SIG-M5 (cell line): Measurements from ENCODE around the gene STAB2.

ENCODE experiments used
- DNase-seq: peaks from one replicate; lab custom pipeline; 2025; lab: John Stamatoyannopoulos, UW

Gene STAB2

DNA sequence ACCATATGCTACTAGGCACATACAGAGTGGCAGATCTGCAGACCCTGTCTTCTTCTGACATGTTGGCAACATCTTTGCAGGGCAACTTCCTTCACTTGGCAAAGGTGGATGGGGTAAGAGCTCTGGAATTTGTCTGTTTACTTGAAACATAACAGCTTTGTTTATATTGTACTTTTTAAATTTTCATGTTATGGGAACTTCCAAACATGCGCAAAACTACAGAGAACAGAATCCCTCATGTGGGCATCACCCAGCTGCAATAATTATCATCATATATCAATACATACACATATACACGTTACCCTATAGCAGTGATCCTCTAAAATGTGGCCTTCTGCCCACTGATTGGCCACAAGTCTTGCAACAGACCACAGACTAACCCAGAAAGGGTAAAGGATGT, 103.4 kb downstream of the STAB2 start:
- DNase-seq: no peak

DNA sequence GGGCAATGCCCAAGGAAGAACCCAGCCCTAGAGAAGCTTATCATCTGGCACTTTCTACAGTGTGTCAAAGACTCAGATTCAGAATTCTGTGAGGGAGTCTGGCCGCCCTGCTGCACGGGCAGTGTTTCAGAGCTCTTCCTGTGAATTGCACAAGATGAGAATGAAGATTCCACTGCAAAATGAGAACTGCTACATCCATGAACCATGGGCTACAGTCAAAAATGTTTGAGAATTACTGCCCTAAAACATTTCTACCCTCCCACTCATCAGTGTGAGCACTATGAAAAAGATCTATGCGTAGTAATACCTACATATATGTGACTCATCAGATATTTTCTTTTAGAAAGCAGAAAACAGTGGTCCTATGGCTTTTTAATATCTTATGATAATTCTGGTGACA, 104.0 kb downstream of the STAB2 start:
- DNase-seq: no peak

DNA sequence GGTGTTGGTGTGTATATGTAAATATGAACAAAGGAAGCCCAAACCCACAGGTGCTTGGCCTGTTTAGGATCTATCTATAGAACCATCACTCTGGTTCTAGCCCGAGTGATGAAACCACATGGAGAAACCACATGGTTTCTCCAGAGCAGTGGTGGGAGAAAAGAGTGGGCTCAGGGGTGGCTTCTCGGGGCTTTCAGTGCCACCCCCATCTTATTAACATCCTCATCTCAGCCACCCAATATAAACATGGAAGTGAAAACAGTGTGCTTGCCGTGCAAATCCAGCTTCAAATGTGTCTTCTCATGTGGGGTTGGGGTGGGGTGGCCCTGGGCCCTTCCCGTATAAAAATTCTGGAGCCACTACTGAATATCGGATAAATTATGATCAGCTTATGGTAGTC, 109.0 kb downstream of the STAB2 start:
- DNase-seq: no peak

DNA sequence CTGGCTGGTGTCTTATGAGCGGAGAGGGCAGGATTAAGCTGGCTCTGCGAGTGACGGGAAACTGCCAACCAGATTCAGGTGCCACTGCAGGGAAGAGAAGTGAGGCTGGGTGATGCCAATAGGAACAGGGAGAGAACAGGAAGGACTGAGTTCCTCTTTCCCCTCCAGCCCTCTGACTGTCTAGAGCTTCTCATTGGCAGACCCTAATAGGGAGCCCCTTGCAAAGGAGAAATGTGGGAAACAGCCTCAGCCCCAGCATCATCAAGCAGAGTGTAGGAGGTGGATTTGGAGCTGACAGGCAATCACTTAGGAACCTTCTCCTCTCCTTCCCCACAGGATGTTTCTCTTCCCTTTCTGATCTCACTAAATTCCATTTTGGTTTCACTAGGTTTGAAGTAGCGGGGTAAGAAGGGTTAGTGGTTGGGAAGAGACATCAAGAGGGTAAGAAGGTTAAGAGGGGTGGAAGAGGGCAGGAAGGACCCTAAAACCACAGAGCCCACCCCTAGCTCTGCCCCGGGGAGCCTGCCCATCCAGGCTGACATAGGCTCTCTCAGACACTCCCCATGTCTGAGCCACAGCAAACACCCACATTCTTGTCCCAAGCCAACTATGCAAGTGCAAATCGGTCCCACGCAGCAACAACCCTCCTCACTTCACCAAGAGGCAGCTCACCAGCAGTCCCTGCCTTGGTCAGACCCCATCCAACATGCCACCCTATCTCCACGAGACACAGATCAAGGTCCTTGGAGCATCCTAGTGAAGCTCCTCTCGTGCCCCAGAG, 111.1 kb downstream of the STAB2 start:
- DNase-seq: no peak

DNA sequence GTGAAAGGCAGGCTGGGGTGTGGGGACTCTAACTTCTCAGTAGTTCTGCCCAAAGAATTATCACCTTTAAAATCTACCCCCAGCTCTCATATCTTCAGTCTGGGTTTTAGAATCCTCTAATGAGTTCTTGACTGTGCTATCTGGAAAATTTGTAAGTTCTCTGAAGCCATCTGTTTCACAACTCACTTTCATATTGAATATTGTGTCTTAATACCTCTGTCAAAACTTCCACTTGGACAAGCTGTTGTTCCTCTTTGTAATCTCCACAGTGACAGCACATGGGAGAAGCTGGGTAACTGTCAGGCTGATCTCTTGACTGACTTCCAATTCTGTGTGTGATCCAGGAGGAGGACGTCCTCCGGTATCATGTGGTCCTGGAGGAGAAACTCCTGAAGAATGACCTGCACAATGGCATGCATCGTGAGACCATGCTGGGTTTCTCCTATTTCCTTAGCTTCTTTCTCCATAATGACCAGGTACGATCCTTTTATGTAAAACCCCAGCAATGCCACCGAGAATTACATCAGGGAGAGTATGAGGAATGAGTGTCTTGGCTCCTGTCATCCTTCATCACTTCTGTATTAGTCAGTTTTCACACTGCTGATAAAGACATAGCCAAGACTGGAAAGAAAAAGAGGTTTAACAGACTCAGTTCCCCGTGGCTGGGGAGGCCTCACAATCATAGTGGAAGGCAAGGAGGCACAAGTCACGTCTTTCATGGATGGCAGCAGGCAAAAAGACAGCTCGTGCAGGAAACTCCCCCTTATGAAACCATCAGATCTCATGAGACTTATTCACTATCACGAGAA, 111.9 kb downstream of the STAB2 start:
- peak; percentile 49 for DNase-seq

DNA sequence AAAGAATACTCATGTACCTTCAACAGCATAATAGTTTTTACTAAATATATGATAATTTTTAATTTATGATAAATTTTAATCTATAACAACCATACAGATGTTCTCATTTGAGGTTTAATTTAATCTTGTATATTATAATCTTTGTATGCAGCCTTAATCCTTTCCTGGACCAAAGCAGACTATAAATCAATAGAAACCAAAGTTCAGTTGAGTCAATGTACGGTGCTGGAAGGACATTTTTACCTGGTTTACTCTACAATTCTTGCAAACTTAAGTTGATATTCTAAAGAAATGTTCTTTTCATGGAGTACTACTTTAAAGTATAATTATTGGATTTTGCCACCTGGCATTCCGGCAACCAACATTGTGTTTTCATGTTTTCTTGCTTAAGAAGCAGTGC, 118.0 kb downstream of the STAB2 start:
- no peak for DNase-seq

DNA sequence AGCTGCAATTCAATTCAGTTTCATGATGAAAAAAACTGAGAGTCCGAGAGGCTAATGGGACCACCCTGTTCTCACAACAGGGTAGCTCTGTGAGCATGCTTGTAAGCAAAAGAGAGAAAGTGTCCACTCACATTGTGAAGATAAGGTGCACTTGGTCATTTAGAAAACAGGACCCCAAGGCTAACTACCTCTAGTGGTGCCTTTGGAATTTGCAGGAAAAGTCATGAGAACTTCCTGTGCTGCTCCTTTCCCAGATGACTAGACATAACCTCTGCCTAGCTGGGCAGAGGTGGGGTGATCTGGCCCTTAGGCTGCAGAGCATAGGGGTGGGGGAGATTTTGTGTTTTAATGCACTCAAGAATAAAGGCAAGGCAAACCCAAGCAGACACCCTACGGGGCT, 118.9 kb downstream of the STAB2 start:
- DNase-seq: no peak

DNA sequence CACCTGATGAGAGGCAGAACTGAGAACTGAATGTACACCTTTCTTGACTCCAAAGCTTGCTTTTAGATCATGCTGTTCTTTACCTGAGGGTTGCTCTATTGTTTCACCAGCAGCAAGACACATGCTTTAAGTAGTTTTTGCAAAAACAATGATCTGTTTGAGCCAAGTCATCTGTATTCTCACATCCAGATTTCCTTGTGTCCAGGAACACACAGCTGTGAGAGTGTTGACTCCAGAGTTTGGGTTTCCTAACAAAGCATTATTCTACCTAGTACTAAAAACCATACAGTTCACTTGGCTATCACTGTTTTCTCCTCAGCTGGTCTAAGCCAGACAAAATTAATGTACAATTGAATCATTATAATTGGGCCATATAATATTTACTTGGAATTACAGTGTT, 120.4 kb downstream of the STAB2 start:
- no peak for DNase-seq

DNA sequence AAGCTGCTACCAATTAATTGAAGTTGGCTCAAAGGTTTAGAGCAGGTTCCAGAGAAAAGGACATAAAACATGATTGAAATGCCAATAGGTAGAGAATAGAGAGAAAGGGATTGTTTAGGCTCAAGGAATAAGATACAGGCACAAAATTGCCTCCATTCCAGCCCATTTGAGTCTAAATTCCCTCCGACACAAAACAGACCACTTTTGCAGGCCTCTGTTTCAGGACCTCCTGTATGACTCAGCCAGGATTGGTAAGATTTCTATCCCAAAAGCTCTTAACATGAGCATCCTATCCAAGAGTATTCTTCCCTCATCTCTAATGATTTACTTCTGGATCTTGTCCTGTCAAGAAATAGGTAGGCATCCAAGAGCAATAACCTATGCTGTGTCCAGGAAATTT, 123.5 kb downstream of the STAB2 start:
- no peak for DNase-seq

DNA sequence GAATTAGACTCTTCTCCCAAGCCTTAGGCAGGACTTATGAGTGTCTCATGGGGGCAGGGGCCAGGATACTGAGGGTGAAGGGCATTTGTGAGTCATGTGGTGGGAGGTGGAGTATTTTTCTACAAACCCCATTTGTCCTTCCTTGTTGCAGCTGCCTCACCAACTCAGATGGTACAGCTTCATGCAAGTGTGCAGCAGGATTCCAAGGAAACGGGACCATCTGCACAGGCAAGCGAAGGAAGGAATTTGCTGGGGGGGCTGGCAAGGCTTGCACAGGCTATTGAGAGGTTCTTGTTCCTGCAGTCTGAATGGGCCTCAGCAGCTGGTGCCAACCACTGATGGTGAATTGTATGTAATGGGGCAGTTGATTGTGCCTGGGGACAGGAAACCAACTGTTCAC, 125.1 kb downstream of the STAB2 start:
- DNase-seq: no peak

DNA sequence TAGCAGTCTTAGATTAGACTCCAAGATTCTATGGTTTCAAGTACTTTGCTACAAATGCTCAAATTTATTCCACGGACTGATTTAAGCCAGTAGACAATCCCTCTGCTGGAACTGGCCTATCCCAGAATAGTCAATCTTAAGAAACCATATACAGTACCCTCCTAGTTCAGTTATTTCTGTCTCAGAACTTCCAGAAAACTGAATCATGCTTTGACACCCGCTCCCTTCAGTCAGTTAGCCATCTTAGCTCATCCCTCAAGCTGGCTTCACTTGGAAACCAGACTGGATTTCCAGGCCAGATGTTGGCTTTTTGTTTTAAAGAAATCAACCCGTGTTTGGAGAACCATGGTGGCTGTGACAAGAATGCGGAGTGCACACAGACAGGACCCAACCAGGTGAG, 128.4 kb downstream of the STAB2 start:
- no peak for DNase-seq

DNA sequence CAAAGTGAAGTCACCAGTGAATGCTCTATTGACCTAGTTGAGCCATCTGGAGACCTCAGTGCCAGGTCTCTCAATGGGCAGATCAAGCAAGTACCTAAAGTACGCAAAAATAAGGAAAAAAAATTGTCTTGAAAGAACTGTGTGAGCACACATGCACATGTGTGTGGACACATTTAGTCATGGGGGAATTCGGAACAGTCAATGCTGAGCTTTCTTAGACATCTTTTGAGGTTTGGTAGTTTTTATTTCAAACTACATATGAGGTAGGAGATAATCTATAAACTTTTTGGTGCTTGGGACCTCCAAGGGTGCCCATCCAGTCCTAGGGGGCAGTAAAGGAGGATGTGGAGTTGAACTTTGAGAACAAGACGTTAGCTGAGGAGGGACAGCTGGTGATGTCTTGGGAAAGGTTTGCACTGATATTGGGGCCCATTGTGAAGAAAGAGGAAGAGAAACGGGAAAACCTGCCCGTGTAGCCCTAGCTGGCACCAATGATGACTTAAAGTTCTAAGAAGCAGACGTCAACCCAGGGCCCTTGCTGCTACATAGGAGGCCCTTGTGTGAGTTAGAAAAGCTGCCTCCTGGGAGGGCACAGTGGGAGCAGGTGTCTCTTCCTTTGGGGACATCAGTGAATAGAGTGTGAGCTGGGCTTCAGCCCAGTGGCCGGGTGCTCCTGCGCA, 129.6 kb downstream of the STAB2 start:
- no peak for DNase-seq

DNA sequence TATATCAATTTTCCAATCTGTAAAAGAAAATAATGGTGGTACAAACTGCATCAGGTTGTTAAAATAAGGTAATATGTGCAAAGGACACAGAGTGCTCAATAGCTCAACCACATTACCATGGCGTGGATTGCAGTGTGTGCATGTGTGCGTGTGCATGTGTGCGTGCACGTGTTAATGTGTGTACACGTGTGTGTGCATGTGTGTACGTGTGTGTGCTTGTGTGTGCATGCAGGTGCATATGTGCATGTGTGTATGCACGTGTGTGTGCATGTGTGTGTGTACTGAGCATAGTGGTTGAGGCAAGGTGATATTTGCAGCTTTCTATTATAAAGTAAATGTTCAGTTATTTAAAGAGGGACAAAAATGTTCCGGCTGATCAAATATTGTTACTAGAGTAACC, 138.3 kb downstream of the STAB2 start:
- DNase-seq: no peak

DNA sequence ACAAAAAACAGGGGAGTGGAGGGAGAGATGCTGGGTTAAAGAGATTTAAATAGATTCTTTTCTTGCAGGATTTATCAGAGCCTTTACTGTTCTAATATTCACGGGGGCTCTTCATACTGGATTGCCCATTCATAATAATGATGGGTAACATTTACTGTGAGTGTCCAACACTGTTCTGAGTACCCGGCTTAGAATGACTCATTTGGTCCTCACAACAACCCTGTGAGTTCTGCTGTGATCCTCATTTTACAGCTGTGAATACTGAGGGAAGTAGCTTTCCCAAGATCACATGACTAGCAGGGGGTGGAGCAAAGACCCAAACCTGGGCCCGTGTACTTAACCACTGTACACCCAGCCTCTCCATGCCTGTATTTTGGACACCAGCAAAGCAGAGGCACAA, 140.6 kb downstream of the STAB2 start:
- DNase-seq: no peak

DNA sequence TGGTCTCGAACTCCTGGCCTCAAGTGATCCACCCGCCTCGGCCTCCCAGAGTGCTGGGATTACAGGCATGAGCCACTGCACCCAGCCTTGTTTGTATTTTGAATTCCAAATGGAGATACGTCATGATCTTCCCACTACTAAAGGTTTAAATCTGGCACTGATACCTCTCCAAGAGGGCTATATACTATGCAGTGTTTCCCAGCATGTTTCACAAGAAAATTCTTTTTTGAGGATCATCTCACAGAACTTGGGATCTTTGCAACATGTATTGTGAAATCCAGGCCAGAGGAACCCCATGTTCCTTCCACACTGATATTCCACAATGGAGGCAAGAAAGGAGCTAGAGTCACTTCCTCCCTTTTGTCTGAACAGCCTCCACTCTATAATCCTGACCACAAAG, 141.2 kb downstream of the STAB2 start:
- DNase-seq: no peak

DNA sequence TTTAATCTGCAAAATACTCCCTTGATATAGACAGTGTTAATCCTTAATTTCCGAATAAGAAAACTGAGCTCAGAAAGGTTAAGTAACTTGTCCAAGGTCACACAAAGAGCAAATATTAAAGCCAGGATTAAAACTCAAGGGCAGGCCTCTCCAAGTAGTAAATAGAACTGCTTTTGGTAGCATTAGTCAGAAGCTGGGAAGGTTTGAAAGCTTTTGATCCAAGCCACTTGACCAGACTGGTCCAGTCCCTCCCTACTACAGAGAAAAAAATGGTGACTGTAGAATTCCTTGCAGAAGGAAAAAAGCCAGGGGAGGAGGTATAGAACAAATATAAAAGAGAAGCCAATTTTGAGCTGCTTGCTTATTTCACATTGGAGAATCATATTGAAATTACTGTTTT, 142.4 kb downstream of the STAB2 start:
- no peak for DNase-seq

DNA sequence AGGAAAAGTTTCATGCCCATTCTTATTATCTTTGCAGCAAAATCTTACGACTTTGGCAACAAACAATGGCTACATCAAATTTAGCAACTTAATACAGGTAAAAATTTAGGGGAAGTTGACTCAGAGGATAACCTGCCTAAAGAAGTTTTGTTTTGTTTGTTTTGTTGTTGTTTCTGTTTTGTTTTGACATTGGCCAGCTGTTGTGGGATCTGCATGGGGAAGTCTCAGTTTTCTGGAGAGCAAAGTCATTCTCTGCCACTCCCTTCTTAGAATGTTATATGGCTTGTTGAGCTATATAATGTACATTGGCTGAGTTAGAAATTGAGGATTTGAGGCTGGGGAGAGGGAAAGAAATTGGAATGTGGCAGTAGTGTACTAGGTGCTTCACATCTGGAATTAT, 144.5 kb downstream of the STAB2 start:
- DNase-seq: no peak

DNA sequence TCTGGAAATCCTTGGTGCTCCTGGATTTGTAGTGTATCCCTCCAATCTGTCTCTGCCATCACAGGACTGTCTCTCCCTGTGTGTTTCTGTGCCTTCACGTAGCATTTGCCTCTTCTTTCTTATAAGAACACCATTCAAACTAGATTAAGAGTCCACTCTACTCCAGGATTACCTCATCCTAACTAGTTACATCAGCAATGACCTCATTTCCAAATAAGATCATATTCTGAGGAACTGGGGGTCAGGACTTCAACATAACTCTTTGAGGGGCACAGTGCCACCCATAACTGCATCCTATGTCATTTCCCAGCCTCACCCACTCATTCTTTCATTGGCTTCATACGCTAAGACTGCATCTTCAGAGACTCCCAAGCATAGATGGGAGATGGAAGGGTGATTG, 147.8 kb downstream of the STAB2 start:
- no peak for DNase-seq

DNA sequence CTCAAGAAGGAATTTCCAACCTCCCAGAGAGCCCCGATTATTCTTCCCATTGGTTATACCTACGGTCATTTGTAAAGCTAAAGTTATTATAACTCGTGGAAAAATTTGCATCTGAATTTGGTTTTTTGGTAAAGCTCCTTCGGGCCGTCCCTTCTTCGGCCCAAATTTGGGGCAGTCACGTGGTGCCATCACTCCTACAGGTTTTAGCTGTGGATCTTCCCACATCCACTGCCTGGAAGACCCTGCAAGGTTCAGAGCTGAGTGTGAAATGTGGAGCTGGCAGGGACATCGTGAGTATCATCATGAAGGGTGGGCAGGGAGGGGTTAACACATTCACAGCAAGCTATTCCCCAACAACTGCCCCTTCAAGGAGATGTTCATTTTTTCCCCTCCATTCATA, 148.2 kb downstream of the STAB2 start:
- DNase-seq: no peak

DNA sequence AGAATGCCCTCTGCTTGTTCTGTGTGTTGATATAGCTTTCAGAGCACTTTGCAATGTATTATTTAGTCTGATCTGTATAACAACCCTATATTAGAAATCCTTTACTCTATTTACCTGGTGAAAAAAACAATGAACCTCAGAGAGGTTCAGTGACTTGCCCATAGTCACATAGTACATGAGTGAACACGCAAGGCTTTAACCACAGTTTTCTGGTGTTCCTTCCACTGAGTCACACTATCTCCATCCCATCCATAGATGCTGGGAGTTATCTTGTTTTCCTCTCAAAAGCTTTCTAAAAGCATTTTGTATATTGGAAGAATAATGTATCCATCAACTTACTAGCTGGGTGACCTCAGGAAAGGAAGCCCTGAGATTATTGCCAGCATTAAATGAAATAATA, 149.5 kb downstream of the STAB2 start:
- no peak for DNase-seq

DNA sequence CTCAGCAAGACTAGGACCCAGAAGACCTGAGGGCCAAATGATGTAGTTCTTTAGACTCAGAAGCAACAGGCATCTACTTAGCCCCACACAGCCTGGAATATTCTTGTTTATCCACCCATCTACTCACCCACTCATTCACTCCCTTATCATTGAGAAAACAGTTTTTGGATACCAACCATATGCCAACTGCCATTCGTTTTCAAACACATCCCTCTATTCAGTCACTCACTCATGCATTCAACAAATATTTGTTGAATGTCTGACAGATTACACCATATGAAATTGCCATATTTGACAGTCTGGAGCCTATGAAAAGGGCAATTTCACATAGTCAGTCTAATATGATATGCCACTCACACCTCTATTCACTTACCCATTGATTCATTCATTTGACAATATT, 150.8 kb downstream of the STAB2 start:
- no peak for DNase-seq

DNA sequence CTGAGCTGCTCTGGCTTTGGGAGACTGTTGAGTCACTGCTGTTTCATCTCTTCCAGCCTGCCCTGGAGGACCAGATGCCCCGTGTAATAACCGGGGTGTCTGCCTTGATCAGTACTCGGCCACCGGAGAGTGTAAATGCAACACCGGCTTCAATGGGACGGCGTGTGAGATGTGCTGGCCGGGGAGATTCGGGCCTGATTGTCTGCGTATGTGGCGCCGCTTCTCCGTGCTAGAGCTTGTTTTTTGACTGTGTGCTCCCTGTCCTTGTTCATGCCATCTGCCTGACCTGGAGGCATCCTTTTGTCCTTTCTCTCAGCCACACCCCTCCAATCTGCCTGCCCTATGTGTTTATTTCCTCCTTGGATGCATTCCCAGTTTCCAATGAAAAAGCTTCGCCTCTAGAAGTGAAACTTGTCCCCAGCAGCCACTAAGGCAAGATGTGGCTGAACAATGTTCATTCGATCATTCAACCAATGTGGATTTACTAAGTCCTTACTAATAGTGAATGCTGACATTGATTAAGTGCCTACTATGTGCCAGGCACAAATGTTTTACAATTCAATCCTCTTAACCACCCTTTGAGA, 155.4 kb downstream of the STAB2 start:
- DNase-seq: no peak

DNA sequence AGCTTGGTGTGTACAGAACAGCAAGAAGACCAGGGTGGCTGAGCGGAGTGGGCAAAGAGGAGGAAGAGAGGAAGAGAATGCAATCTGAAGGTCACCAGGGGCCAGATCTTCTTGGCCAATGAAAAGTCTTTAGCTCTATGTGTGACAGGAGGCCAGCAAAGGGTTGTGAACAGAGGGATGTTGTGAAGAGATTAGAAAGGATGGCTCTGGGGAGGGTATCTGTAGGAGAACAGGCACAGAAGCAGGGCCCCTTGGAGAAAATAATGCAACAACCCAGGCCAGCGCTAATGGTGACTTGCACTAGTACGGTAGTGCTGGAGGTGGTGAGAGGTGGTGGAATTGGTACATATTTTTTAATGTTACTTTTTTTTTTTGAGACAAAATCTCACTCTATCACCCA, 156.7 kb downstream of the STAB2 start:
- DNase-seq: no peak
